Gastrocnemius medialis (tissue), 4 donors: ENCODE data around the gene SLC39A11. TPM values are rescaled to one million over a fixed set of nuclear protein-coding genes. Genes with fewer than 3 reads are reported as not detected.

Experiments
- ATAC-seq, 2 donors: fragments of 150-250 bp; one replicate each; pipeline ENCODE4 v1.9.1; 2016
- DNase-seq, 2 donors: peaks; one replicate each; pipeline ENCODE4 v3.0.0-alpha.2; 2019
- H3K27ac ChIP-seq, 4 donors: fragments of 200-600 bp; sonication (generic); 1 replicate in 1 of 4; 2 replicates in 3 of 4; pipeline ENCODE4 v1.5.1; 2016 to 2018; ENCODE audit warnings: mild to moderate bottlenecking in 2 of 4, moderate library complexity in 1 of 4
- H3K27me3 ChIP-seq, 3 donors: fragments of 200-600 bp; sonication (generic) in 2 of 3; 1 replicate in 1 of 3; 2 replicates in 2 of 3; pipeline versions ENCODE4 v1.5.1 to v1.6.0; 2016 to 2019; ENCODE audit warnings: mild to moderate bottlenecking in 1 of 3, moderate library complexity in 1 of 3
- H3K36me3 ChIP-seq, 2 donors: fragments of 200-600 bp; sonication (generic) in 1 of 2; one replicate each; pipeline ENCODE4 v1.5.1; 2017 to 2018
- H3K4me1 ChIP-seq, 2 donors: fragments of 200-600 bp; sonication (generic) in 1 of 2; one replicate each; pipeline ENCODE4 v1.5.1; 2016 to 2017; ENCODE audit warnings: mild to moderate bottlenecking in 2 of 2
- H3K4me3 ChIP-seq, 4 donors: fragments of 200-600 bp; sonication (generic) in 3 of 4; 1 replicate in 1 of 4; 2 replicates in 3 of 4; pipeline ENCODE4 v1.5.1; 2016 to 2019; ENCODE audit warnings: mild to moderate bottlenecking in 2 of 4
- H3K9me3 ChIP-seq, 3 donors: fragments of 200-600 bp; sonication (generic) in 2 of 3; 1 replicate in 1 of 3; 2 replicates in 2 of 3; pipeline ENCODE4 v1.5.1; 2016 to 2019
- POLR2A ChIP-seq, 2 donors: fragments of 450-650 bp; IDR thresholded peaks; one replicate each; pipeline ENCODE4 v1.6.1; 2017; ENCODE audit warnings: antibody characterized with exemption in 2 of 2, mild to moderate bottlenecking in 2 of 2, moderate library complexity in 2 of 2
- in situ Hi-C, 4 donors: fragments of 200-750 bp; cut with MboI; loops; one replicate each; pipeline versions ENCODE4 v1.15.0 to v1.8.0; 2017; ENCODE audit warnings: low sequenced_read_pairs in 4 of 4
- intact Hi-C: fragments of 100-400 bp; cut with DNase I; formaldehyde crosslinking; loops from one replicate; pipeline ENCODE4 v1.15.1; 2023; ENCODE audit warnings: low total_unique reads
- total RNA-seq, 4 donors: library from RNA; depleted of rRNA; stranded (reverse); fragments of >200 nt; gene quantifications; one replicate each; pipeline versions ENCODE4 v1.1.0 to v1.2.3, GENCODE V29; 2016
- TF ChIP-seq, protein P1 (sequence below), 5 experiments: fragments of 450-650 bp in 3 of 5; fragments of 200-600 bp in 2 of 5; sonication (generic) in 2 of 5; IDR thresholded peaks in 4 of 5; conservative IDR thresholded peaks in 1 of 5; 1 replicate in 4 of 5; 2 replicates in 1 of 5; pipeline ENCODE4 v1.5.1; 2016 to 2019; ENCODE audit warnings: antibody characterized with exemption in 5 of 5, mild to moderate bottlenecking in 3 of 5, moderate library complexity in 3 of 5

SLC39A11 gene
- total RNA-seq, 4 donors from 2014 or later, result 7.6 to 28.4 (median 10.7) TPM

- TF ChIP-seq POLR2A (IDR thresholded peaks at IDR 0.05), result no peak
- TF ChIP-seq, protein P1, sequence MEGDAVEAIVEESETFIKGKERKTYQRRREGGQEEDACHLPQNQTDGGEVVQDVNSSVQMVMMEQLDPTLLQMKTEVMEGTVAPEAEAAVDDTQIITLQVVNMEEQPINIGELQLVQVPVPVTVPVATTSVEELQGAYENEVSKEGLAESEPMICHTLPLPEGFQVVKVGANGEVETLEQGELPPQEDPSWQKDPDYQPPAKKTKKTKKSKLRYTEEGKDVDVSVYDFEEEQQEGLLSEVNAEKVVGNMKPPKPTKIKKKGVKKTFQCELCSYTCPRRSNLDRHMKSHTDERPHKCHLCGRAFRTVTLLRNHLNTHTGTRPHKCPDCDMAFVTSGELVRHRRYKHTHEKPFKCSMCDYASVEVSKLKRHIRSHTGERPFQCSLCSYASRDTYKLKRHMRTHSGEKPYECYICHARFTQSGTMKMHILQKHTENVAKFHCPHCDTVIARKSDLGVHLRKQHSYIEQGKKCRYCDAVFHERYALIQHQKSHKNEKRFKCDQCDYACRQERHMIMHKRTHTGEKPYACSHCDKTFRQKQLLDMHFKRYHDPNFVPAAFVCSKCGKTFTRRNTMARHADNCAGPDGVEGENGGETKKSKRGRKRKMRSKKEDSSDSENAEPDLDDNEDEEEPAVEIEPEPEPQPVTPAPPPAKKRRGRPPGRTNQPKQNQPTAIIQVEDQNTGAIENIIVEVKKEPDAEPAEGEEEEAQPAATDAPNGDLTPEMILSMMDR (IDR thresholded peaks at IDR 0.05 in 4 of 5, conservative IDR thresholded peaks at IDR 0.05 in 1 of 5), result no peak
- DNase-seq (no peak), ATAC-seq (no peak)
- Histone ChIP-seq H3K27ac (no peak overlapping the region), H3K36me3 (no peaks in the 10 kb centered on the region), H3K4me3 (no peak overlapping the region), H3K27me3 (no peaks in the 10 kb centered on the region), H3K9me3 (no peaks in the 10 kb centered on the region), H3K4me1 (no peaks in the 10 kb centered on the region)
- intact Hi-C loops, result no loop called here
- in situ Hi-C loops, result no loop called here
These were observed 390.3 kb downstream of the SLC39A11 start for GRCh38 chr17:72702136-72702735.

- Histone ChIP-seq H3K27me3 (no peaks in the 10 kb centered on the region), H3K27ac (no peak overlapping the region), H3K4me1 (no peaks in the 10 kb centered on the region), H3K4me3 (no peak overlapping the region), H3K36me3 (no peaks in the 10 kb centered on the region), H3K9me3 (no peaks in the 10 kb centered on the region)
- intact Hi-C loops, result no loop called here
- DNase-seq (no peak), ATAC-seq (no peak)
- TF ChIP-seq, protein P1 (IDR thresholded peaks at IDR 0.05 in 4 of 5, conservative IDR thresholded peaks at IDR 0.05 in 1 of 5), result no peak
- TF ChIP-seq POLR2A (IDR thresholded peaks at IDR 0.05), result no peak
- in situ Hi-C loops, result no loop called here
These were observed 392.3 kb downstream of the SLC39A11 start for GRCh38 chr17:72700226-72700625.

DNA sequence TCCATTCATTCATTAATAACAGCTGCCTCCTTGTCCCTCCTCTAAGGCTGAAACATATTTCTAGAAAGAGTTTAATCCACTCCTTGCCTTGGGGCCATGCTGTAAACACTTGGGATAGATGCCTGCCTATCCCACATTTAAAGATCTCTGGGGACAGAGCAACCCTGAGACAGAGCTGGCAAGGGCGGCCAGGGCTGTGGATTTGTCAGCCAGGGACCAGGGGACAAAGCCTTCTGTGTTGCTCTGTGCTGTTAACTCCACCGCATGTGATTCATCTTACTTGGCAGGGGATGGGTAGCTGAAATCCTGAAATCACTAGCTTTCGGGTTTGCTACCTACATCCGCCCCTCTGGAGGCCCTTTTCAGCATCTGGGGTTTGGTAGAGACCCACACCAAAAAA, 392.9 kb downstream of the SLC39A11 start:
- H3K27me3 ChIP-seq, result no peaks in the 10 kb centered on the region
- ATAC-seq (no peak), DNase-seq (no peak)
- H3K27ac ChIP-seq, result no peak overlapping the region
- intact Hi-C loops (no loop called here), in situ Hi-C loops (no loop called here)
- no peaks in the 10 kb centered on the region for H3K9me3 ChIP-seq
- TF ChIP-seq, protein P1 (IDR thresholded peaks at IDR 0.05 in 4 of 5, conservative IDR thresholded peaks at IDR 0.05 in 1 of 5), result no peak
- TF ChIP-seq POLR2A (IDR thresholded peaks at IDR 0.05), result no peak
- H3K36me3 ChIP-seq, result no peaks in the 10 kb centered on the region
- H3K4me3 ChIP-seq, result no peak overlapping the region
- H3K4me1 ChIP-seq, result no peaks in the 10 kb centered on the region

- intact Hi-C loops (no loop called here), in situ Hi-C loops (no loop called here)
- no peak overlapping the region for H3K27ac ChIP-seq
- H3K27me3 ChIP-seq, result no peaks in the 10 kb centered on the region
- no peaks in the 10 kb centered on the region for H3K36me3 ChIP-seq
- TF ChIP-seq, protein P1 (IDR thresholded peaks at IDR 0.05 in 4 of 5, conservative IDR thresholded peaks at IDR 0.05 in 1 of 5), result no peak
- TF ChIP-seq POLR2A (IDR thresholded peaks at IDR 0.05), result no peak
- DNase-seq (no peak), ATAC-seq (no peak)
- H3K4me3 ChIP-seq, result no peak overlapping the region
- no peaks in the 10 kb centered on the region for H3K4me1 ChIP-seq
- H3K9me3 ChIP-seq, result no peaks in the 10 kb centered on the region
These were observed 394.8 kb downstream of the SLC39A11 start for GRCh38 chr17:72697602-72698146.

DNA sequence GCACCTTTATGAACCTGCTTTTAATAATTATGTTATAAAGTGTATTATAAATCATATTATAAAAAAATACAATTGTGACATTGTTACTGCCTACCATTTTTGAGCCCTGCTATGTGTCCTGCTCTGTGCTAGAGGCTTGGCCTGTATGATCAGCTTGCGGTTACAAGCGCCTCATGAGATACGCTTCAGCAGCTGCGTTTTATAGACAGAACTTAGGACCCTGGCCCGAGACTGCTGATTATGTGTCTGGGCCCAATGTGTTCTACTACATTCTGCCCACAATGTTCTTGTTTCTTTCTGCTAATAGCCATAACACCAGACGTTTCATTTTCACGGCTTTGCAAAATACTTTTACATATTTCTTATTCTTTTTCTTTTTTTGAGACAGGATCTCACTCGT, 395.8 kb downstream of the SLC39A11 start:
- Histone ChIP-seq H3K36me3 (no peaks in the 10 kb centered on the region), H3K4me3 (no peak overlapping the region), H3K4me1 (no peaks in the 10 kb centered on the region), H3K9me3 (no peaks in the 10 kb centered on the region), H3K27me3 (no peaks in the 10 kb centered on the region), H3K27ac (no peak overlapping the region)
- intact Hi-C loops, result no loop called here
- DNase-seq, result no peak
- in situ Hi-C loops, result no loop called here
- no peak for ATAC-seq
- TF ChIP-seq, protein P1 (IDR thresholded peaks at IDR 0.05 in 4 of 5, conservative IDR thresholded peaks at IDR 0.05 in 1 of 5), result no peak
- TF ChIP-seq POLR2A (IDR thresholded peaks at IDR 0.05), result no peak
